SJSA1 (cell line): ENCODE measurements around the gene MTG1. TPM values are rescaled to one million over a fixed set of nuclear protein-coding genes. Genes with fewer than 3 reads are reported as not detected.

Experiments
- DNase-seq, 2 experiments: peaks; one replicate each; pipeline ENCODE4 v3.0.0-alpha.2; 2015 to 2020; ENCODE audit warnings: low spot score in 2 of 2, low read depth in 1 of 2
- H3K27ac ChIP-seq: fragments of 250-450 bp; sonication (Bioruptor Pico); 2 replicates; pipeline ENCODE4 v1.5.1; 2020; ENCODE audit warnings: mild to moderate bottlenecking, moderate library complexity
- H3K27me3 ChIP-seq: fragments of 250-450 bp; sonication (Bioruptor Pico); replicated peaks from 2 replicates; pipeline ENCODE4 v1.5.1; 2020; ENCODE audit warnings: mild to moderate bottlenecking, moderate library complexity
- H3K36me3 ChIP-seq: fragments of 250-450 bp; sonication (Bioruptor Pico); 2 replicates; pipeline ENCODE4 v1.5.1; 2020; ENCODE audit warnings: mild to moderate bottlenecking
- H3K4me1 ChIP-seq: fragments of 250-450 bp; sonication (Bioruptor Pico); replicated peaks from 2 replicates; pipeline ENCODE4 v1.6.1; 2021; ENCODE audit warnings: mild to moderate bottlenecking
- H3K4me3 ChIP-seq: fragments of 250-450 bp; sonication (Bioruptor Pico); 2 replicates; pipeline ENCODE4 v1.5.1; 2020; ENCODE audit warnings: mild to moderate bottlenecking
- H3K9me3 ChIP-seq: fragments of 250-450 bp; sonication (Bioruptor Pico); replicated peaks from 2 replicates; pipeline ENCODE4 v1.5.1; 2020; ENCODE audit warnings: mild to moderate bottlenecking
- total RNA-seq: library from RNA; depleted of rRNA; stranded (reverse); fragments of >200 nt; shearing (Covaris generic); gene quantifications from 2 replicates; pipeline ENCODE4 v1.2.3, GENCODE V29; 2014

The MTG1 gene
- total RNA-seq, 1 experiment from 2014 or later: 36.8 TPM

DNA sequence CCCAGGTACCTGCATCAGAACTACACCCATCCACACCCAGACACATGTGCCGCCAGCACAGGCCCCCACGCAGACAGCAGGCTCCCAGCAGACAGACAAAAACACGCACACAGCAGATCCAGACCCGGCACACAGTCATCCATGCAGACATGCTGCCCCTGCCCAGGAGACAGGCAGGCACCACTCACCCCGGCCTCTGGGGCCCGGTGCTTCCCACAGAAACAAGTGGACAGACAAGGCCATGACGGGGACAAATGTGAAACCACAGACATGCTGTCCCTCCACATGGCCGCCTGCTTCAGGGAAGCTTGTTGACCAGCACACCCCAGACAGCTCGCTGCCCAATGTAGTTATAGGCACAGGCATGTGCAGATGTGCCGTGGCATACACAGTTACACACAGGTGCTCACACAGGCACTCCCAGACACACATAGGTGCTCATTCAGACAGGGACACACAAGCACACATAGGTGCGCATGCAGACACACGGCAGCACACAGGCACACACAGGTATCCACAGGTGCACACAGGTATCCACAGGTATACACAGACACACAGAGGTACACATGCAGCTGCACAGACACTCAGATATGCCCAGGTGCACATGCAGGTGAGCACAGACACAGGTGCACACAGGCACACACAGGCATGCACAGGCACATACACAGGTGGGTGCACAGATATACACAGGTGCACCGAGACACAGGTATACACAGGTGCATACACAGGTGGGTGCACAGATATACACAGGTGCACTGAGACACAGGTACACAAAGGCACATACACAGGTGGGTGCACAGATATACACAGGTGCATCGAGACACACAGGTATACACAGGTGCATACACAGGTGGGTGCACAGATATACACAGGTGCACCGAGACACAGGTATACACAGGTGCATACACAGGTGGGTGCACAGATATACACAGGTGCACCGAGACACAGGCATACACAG, 49.3 kb downstream of the MTG1 start:
- no peak overlapping the region for H3K4me3 ChIP-seq
- H3K4me1 ChIP-seq: no peaks in the 10 kb centered on the region
- H3K27me3 ChIP-seq: no peaks in the 10 kb centered on the region
- peak in 1 of 2 experiments; percentile 25 for DNase-seq
- H3K36me3 ChIP-seq: no peaks in the 10 kb centered on the region
- H3K27ac ChIP-seq: no peak overlapping the region
- H3K9me3 ChIP-seq: peaks cover 22% of the 10 kb centered on the region

DNA sequence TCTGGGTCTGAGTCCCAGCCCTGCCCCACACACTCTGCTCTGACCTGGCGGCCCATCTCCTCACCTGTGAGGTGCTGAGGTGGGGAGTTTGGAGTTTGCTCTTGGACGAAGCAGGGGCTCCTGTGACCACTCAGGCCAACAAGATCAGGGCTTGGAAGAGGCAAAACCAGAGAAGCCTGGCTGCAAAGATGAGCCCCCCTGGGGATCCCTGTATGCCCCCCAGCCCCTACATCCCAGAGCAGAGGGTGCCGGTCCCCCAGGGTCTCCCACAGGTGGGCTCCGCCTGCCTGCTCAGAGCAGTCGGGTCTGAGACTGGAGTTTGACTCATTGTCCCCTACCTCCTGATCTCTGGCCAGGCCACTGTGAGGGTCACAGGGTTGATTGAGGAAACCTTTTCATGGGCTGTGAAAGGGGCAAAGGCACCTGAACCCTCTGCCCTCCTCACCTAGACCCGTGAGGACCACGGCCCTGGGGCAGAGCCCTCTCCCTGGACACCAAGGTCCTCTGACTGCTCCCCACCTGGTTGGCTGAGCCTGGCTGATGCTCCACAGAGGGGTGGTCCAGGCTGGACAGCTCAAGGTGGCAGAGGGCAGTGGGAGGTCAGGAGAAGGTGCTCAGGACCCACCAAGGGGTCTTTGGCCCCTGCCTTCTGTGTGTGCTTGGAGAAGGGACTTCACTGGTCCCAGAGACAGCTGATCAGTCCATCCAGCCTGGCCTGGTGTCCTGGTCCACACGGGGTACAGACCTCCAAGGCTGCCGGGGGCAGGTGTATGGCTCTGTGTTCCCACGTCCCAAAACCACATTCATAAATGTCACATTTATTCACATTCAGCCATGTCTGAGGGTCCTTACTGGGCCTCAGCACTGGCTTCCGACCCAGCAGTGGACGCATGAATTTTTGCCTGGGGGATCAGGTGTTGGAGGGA, 50.6 kb downstream of the MTG1 start:
- H3K27ac ChIP-seq: no peak overlapping the region
- peaks cover 27% of the 10 kb centered on the region for H3K9me3 ChIP-seq
- H3K27me3 ChIP-seq: no peaks in the 10 kb centered on the region
- H3K36me3 ChIP-seq: no peaks in the 10 kb centered on the region
- no peaks in the 10 kb centered on the region for H3K4me1 ChIP-seq
- DNase-seq: peak in 1 of 2 experiments; percentile 37
- H3K4me3 ChIP-seq: no peak overlapping the region

DNA sequence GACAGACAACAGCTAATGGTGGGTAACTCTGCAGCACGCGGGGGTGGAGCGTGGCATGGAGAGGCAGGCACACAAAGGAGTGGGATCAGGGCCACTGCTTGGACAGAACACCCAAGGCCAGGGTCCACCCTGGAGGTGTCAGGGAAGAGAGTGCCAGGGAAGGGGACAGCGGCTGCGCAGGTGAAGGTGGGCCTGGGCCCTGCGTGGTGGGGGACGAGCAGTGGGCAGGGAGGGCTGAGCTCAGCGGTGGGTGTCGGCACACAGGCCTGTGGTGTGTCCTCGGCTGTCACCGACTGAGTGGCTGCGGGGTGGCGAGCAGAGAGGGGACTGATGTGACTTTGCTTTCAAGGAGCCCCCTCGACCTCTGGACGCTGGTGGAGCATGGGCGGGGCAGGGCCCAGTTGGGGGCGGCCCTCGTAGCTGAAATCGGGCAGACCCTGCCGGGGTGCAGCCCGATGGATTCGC, 51.3 kb downstream of the MTG1 start:
- H3K4me3 ChIP-seq: no peak overlapping the region
- H3K27ac ChIP-seq: no peak overlapping the region
- H3K9me3 ChIP-seq: peaks cover 27% of the 10 kb centered on the region

DNA sequence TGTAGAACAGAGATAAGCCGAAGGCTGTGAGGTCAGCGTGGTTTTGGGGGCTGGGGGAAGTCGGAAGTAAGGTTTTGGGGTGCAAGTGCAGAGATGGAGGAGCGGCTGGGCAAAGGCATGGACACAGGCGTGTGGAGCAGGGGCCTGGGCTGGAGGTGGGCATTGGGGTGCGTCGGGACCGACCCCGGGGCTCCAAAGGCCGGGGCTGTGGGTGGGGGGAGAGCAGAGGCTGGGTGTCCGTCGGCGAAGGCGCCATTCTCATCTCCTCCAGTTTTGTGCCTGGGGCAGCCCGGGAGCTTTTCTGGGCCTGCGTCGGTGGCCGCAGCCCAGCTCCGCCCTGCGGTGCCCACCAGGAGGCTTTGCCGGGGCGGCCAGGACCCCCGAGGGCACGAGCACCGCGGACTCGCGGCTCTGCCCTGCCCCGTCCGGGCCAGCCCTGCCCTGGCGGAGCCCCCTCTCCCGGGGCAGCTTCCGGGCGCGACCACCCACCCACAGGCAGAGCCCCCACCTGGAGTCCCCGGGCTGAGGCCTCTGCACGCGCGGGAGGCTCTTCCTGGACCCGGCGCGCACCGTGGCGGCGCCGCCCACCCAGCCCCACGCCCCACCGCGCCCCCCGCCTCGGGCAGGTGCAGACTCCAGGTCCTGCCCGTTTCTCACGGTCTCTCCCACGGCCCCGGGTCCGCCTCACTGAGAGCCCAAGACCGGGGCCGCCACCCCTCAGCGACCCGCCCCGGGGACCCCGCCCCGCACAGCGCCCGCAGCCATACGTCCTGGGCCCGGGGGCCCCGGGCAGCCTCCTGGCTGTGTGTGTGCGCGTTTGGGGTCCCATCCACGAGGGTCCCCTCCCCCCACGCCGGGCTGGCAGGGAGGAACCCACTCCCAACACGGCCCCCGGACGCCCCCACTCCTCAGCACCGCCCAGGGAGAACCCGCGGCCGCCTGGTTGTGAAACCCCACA, 52.1 kb downstream of the MTG1 start:
- Histone ChIP-seq H3K9me3 (peaks cover 27% of the 10 kb centered on the region), H3K4me3 (no peak overlapping the region), H3K36me3 (no peaks in the 10 kb centered on the region), H3K27ac (no peak overlapping the region), H3K4me1 (no peaks in the 10 kb centered on the region), H3K27me3 (no peaks in the 10 kb centered on the region)
- peak in 1 of 2 experiments; percentile 31 for DNase-seq

More for the DNA sequence above, 51.3 kb downstream of the MTG1 start:
- peak in 1 of 2 experiments; percentile 33 for DNase-seq
- no peaks in the 10 kb centered on the region for H3K4me1 ChIP-seq
- H3K27me3 ChIP-seq: no peaks in the 10 kb centered on the region
- H3K36me3 ChIP-seq: no peaks in the 10 kb centered on the region

DNA sequence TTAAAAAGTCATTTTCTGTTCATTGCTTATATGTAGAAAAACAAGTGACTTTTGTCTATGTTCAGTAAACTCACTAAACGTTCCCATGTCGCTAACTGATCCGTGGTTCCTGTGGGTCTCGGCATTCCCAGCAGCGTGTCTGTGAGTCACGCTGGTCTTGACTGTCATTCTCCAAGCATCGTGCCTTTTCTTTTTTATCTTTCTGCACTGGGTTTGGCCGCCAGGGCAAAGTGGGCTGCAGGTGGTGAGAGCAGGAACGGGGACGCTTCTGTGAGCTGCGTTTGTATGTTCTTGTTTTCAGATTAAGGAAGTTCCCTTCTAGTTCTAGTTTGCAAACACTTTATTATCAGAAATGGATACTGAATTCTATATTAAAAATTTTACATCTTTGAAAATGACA, 53.0 kb downstream of the MTG1 start:
- Histone ChIP-seq H3K27me3 (no peaks in the 10 kb centered on the region), H3K36me3 (no peaks in the 10 kb centered on the region), H3K9me3 (peaks cover 27% of the 10 kb centered on the region), H3K4me3 (no peak overlapping the region), H3K27ac (no peak overlapping the region), H3K4me1 (no peaks in the 10 kb centered on the region)
- peak in 1 of 2 experiments; percentile 6 for DNase-seq

GRCh38 chr10:133448120-133448519, 54.2 kb downstream of the MTG1 start:
- Histone ChIP-seq H3K27me3 (no peaks in the 10 kb centered on the region), H3K36me3 (no peaks in the 10 kb centered on the region), H3K9me3 (peaks cover 27% of the 10 kb centered on the region), H3K4me1 (no peaks in the 10 kb centered on the region), H3K27ac (no peak overlapping the region), H3K4me3 (no peak overlapping the region)
- no peak for DNase-seq

- Histone ChIP-seq H3K27ac (no peak overlapping the region), H3K27me3 (no peaks in the 10 kb centered on the region), H3K36me3 (no peaks in the 10 kb centered on the region), H3K4me1 (no peaks in the 10 kb centered on the region), H3K9me3 (peaks cover 16% of the 10 kb centered on the region), H3K4me3 (no peak overlapping the region)
- no peak for DNase-seq
These were observed 57.4 kb downstream of the MTG1 start for GRCh38 chr10:133451346-133451745.

DNA sequence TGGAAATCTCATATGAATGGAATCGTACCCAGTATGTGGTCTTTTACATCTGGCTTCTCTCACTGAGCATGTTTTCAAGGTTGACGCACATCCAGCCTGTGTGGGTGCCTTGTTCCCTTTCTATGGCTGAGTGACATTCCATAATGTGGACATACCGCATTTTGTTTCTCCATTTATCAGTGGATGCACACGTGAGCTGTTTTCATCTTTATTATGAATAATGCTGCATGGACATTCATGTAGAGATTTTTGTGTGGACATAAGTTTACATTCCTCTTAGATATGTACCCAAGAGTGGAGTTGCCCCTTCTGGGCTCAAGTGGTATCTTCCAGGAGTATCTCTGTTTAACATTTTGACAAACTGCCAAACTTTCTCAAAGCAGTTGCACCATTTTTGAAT, 58.5 kb downstream of the MTG1 start:
- no peaks in the 10 kb centered on the region for H3K36me3 ChIP-seq
- H3K9me3 ChIP-seq: peaks cover 12% of the 10 kb centered on the region
- H3K4me3 ChIP-seq: no peak overlapping the region
- no peak overlapping the region for H3K27ac ChIP-seq
- DNase-seq: no peak
- H3K27me3 ChIP-seq: no peaks in the 10 kb centered on the region
- H3K4me1 ChIP-seq: no peaks in the 10 kb centered on the region

GRCh38 chr10:133453516-133454203, 59.7 kb downstream of the MTG1 start, which contains the start of gene SCART1:
SCART1 (plus strand) TSS chr10:133453945; CDS start chr10:133453998, 53 bp downstream.
- H3K27ac ChIP-seq: no peak within 1 kb of the TSS
- no peak within 1 kb of the TSS for H3K4me3 ChIP-seq
- no peaks in the 10 kb centered on the region for H3K4me1 ChIP-seq
- no peaks in the 10 kb centered on the region for H3K36me3 ChIP-seq
- no peaks in the 10 kb centered on the region for H3K27me3 ChIP-seq
- peak in 1 of 2 experiments; percentile 32 for DNase-seq
- H3K9me3 ChIP-seq: peaks cover 6% of the 10 kb centered on the region

DNA sequence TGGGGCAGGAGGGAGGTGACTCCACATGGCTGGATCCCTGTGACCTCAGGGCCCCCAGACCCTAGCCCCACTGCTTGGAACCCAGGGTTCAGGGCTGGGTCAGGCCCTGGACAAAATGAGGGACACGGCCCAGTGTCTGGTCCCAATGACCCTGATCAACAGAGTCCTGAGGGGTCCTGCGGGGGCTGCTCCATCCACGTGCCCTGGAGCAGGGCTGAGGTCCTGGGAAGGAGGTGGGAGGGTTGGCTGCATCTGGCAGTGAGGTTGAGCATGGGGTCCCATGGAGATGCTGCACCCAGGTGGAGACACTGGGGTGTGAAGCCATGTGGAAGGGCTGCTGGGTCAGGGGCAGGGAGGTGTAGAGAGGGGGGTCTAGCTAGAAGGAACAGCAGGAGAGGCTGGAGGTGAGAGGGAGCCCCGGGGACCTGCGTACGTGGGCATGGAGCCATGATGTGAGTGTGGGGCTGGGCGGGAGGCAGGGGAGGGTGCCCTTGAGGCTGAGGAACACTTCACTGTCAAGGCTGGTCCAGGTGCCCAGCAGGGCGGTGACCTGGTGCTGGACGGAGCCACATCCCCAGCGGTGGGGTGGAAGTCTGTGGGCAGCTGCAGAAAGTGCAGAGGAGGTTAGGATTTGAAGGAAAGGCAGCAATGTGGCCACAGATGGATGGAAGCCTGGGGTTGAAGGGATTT, 60.4 kb downstream of the MTG1 start:
- H3K27me3 ChIP-seq: no peaks in the 10 kb centered on the region
- H3K9me3 ChIP-seq: peaks cover under 1% of the 10 kb centered on the region
- H3K4me1 ChIP-seq: no peaks in the 10 kb centered on the region
- H3K4me3 ChIP-seq: no peak overlapping the region
- H3K36me3 ChIP-seq: no peaks in the 10 kb centered on the region
- DNase-seq: peak in 1 of 2 experiments; percentile 36
- no peak overlapping the region for H3K27ac ChIP-seq

DNA sequence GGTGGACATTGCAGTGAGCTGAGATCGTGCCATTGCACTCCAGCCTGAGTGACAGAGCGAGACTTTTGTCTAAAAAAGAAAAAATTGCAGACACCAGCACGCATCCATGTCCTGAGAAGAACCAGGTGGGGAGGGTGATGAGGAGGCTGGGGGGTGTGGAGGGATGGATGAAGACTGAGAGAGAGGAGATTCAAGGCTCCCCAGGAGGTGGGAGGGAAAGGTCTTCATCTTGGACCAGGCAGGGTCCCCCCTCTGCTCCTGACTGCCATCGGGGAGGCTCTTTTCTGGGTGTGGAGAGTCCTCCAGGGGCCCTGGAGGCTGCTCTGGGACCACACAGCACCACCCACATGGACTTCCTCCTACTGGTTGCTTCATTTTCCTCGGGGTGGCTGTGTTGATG, 61.2 kb downstream of the MTG1 start:
- no peaks in the 10 kb centered on the region for H3K36me3 ChIP-seq
- no peaks in the 10 kb centered on the region for H3K27me3 ChIP-seq
- peak in 1 of 2 experiments; percentile 21 for DNase-seq
- peaks cover 6% of the 10 kb centered on the region for H3K9me3 ChIP-seq
- H3K4me1 ChIP-seq: no peaks in the 10 kb centered on the region
- no peak overlapping the region for H3K27ac ChIP-seq
- no peak overlapping the region for H3K4me3 ChIP-seq

GRCh38 chr10:133455611-133456031, 61.7 kb downstream of the MTG1 start:
- H3K9me3 ChIP-seq: peaks cover 6% of the 10 kb centered on the region
- no peaks in the 10 kb centered on the region for H3K27me3 ChIP-seq
- no peak overlapping the region for H3K27ac ChIP-seq
- H3K36me3 ChIP-seq: no peaks in the 10 kb centered on the region
- peak in 1 of 2 experiments; percentile 33 for DNase-seq
- no peak overlapping the region for H3K4me3 ChIP-seq
- H3K4me1 ChIP-seq: no peaks in the 10 kb centered on the region
